HCT116 (cell line): ENCODE data around the gene GALNT18.

ENCODE experiments used
- ATF3 ChIP-seq: IDR thresholded peaks from 2 replicates; pipeline ENCODE4 v1.6.1; 2012
- CEBPB ChIP-seq: IDR thresholded peaks from 2 replicates; pipeline ENCODE4 v1.6.1; 2012; ENCODE audit warnings: low read depth
- CTCF ChIP-seq, 3 experiments: fragments of 200-600 bp in 1 of 3; sonication (generic) in 1 of 3; IDR thresholded peaks in 2 of 3; conservative IDR thresholded peaks in 1 of 3; 2 replicates each; pipeline ENCODE4 v1.5.1; 2012 to 2017; ENCODE audit warnings: low read depth in 2 of 3, low read length in 2 of 3, antibody characterized with exemption in 1 of 3, borderline replicate concordance in 1 of 3, control low read depth in 1 of 3, mild to moderate bottlenecking in 1 of 3, mixed read lengths in 1 of 3, mixed run types in 1 of 3, moderate library complexity in 1 of 3; ENCODE audit not compliant: insufficient read depth in 1 of 3
- EZH2 ChIP-seq: fragments of 200-600 bp; sonication (generic); IDR thresholded peaks from 2 replicates; pipeline ENCODE4 v1.6.1; 2017; ENCODE audit warnings: antibody characterized with exemption, mixed run types
- EZH2phosphoT487 ChIP-seq: fragments of 200-600 bp; IDR thresholded peaks from 2 replicates; pipeline ENCODE4 v1.6.1; 2018; ENCODE audit warnings: antibody characterized with exemption, borderline replicate concordance
- JUND ChIP-seq: IDR thresholded peaks from 2 replicates; pipeline ENCODE4 v1.6.1; 2012
- POLR2A ChIP-seq: IDR thresholded peaks from 2 replicates; pipeline ENCODE4 v1.7.0; 2011; ENCODE audit warnings: borderline replicate concordance; ENCODE audit not compliant: insufficient read depth, insufficient read length; ENCODE audit errors: extremely low read depth
- POLR2AphosphoS5 ChIP-seq: IDR thresholded peaks from 2 replicates; pipeline ENCODE4 v1.6.1; 2011; ENCODE audit warnings: mild to moderate bottlenecking, low read depth, low read length, moderate library complexity
- RAD21 ChIP-seq: IDR thresholded peaks from 2 replicates; pipeline ENCODE4 v1.6.1; 2012; ENCODE audit warnings: low read depth, mild to moderate bottlenecking
- REST ChIP-seq: IDR thresholded peaks from 2 replicates; pipeline ENCODE4 v1.6.1; 2012; ENCODE audit warnings: low read depth
- SIN3A ChIP-seq: IDR thresholded peaks from 2 replicates; pipeline ENCODE4 v1.6.1; 2012; ENCODE audit warnings: low read depth
- SRF ChIP-seq: IDR thresholded peaks from 2 replicates; pipeline ENCODE4 v1.6.1; 2012; ENCODE audit warnings: low read depth

- no peak for TF ChIP-seq CTCF (IDR thresholded peaks at IDR 0.05 in 2 of 3, conservative IDR thresholded peaks at IDR 0.05 in 1 of 3; ENCODE audit: borderline replicate concordance in 1 of 3, insufficient read depth in 1 of 3, low read depth in 2 of 3, low read length in 2 of 3)
- TF ChIP-seq RAD21, result no peak
- no peak for TF ChIP-seq ATF3
- no peak for TF ChIP-seq POLR2AphosphoS5
- TF ChIP-seq SIN3A, result no peak
- TF ChIP-seq POLR2A, result no peak
- TF ChIP-seq SRF, result no peak
- TF ChIP-seq JUND, result no peak
- no peak for TF ChIP-seq EZH2
- no peak for TF ChIP-seq CEBPB
- no peak for TF ChIP-seq EZH2phosphoT487
- no peak for TF ChIP-seq REST
Observed at GRCh38 chr11:11348303-11348702, 273.5 kb downstream of the GALNT18 start.
